OCI-LY3 (cell line): ENCODE data around the gene B3GALNT2.

Experiments used
- H2AFZ ChIP-seq: fragments of 200-600, 300-600 bp; shearing (Covaris generic); 2 replicates; pipeline ENCODE4 v1.6.0; 2014; ENCODE audit warnings: antibody characterized with exemption, low read depth, low read length
- H3K27ac ChIP-seq: fragments of 200-600, 300-600 bp; sonication (generic); 2 replicates; pipeline ENCODE4 v1.5.1; 2014; ENCODE audit warnings: mild to moderate bottlenecking, low read length, moderate library complexity, mixed read lengths
- H3K27me3 ChIP-seq: fragments of 200-600, 300-600 bp; sonication (generic); 2 replicates; pipeline ENCODE4 v1.6.1; 2014; ENCODE audit warnings: low read depth, low read length, mixed read lengths
- H3K36me3 ChIP-seq: fragments of 200-600, 300-600 bp; sonication (generic); replicated peaks from 2 replicates; pipeline ENCODE3; 2014; ENCODE audit warnings: low read depth, low read length, mixed read lengths
- H3K4me1 ChIP-seq: fragments of 300-600, 200-600 bp; sonication (generic); 2 replicates; pipeline ENCODE4 v1.6.1; 2014; ENCODE audit warnings: low read length, mixed read lengths
- H3K4me2 ChIP-seq: fragments of 200-600, 300-600 bp; sonication (generic); 2 replicates; pipeline ENCODE4 v1.6.1; 2014; ENCODE audit warnings: low read length, mixed read lengths
- H3K4me3 ChIP-seq: fragments of 300-600, 200-600 bp; sonication (generic); 2 replicates; pipeline ENCODE4 v1.5.1; 2014; ENCODE audit warnings: antibody characterized with exemption, mild to moderate bottlenecking, low read length, moderate library complexity
- H3K79me2 ChIP-seq: fragments of 300-600, 200-600 bp; shearing (Covaris generic); 2 replicates; pipeline ENCODE4 v1.6.1; 2014; ENCODE audit warnings: mild to moderate bottlenecking, low read length, mixed read lengths
- H3K9ac ChIP-seq: fragments of 300-600, 200-600 bp; shearing (Covaris generic); 2 replicates; pipeline ENCODE4 v1.6.0; 2014; ENCODE audit warnings: mild to moderate bottlenecking, low read length, moderate library complexity
- H3K9me3 ChIP-seq: fragments of 200-600, 300-600 bp; shearing (Covaris generic); 2 replicates; pipeline ENCODE4 v1.6.1; 2014; ENCODE audit warnings: low read length, mixed read lengths; ENCODE audit not compliant: insufficient read depth
- H4K20me1 ChIP-seq: fragments of 200-600, 300-600 bp; sonication (generic); 2 replicates; pipeline ENCODE4 v1.6.1; 2016; ENCODE audit warnings: low read length, mixed read lengths; ENCODE audit not compliant: insufficient read depth
- EZH2phosphoT487 ChIP-seq: fragments of 200-600 bp; shearing (Covaris generic); IDR thresholded peaks from 2 replicates; pipeline ENCODE4 v1.6.1; 2018; ENCODE audit warnings: antibody characterized with exemption, mixed run types, low read depth
- TF ChIP-seq, protein P1 (sequence below): fragments of 200-600, 300-600 bp; sonication (generic); IDR thresholded peaks from 2 replicates; pipeline ENCODE4 v1.5.1; 2014; ENCODE audit warnings: antibody characterized with exemption, low read length, low read depth

The B3GALNT2 gene

DNA sequence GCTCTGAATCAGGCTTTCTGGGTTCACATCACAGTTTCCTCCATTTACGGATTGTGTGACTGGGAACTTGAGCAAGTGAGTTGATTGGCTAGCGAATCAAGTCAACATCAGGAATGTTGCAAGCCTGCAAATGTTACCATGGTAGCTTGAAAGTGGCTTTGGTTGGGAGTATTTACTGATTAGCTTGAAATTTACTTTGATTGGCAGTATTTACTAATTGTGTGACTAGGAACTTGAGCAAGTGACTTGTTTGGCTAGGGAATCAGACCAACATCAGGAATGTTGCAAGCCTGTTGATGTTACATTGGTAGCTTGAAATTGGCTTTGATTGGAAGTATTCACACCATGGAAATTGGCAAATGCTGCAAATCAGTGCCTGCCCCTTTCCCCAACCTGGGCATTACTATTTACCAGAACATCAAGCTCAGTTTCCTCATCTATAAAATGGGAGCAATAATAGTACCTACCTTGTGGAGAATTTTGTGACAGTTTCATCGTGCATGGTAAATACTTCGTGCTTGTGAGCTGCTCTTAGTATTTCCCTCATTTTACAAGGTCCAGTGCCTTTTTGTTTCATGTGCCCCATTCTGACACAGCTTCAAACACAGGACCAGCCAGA lies 23.1 kb upstream of the B3GALNT2 start:
- no peaks in the 10 kb centered on the region for H3K36me3 ChIP-seq
- H3K79me2 ChIP-seq, result no peaks in the 10 kb centered on the region
- H3K9me3 ChIP-seq, result no peaks in the 10 kb centered on the region
- H3K4me2 ChIP-seq, result no peak overlapping the region
- no peak overlapping the region for H3K9ac ChIP-seq
- no peak overlapping the region for H2AFZ ChIP-seq
- TF ChIP-seq EZH2phosphoT487, result no peak
- TF ChIP-seq, protein P1, sequence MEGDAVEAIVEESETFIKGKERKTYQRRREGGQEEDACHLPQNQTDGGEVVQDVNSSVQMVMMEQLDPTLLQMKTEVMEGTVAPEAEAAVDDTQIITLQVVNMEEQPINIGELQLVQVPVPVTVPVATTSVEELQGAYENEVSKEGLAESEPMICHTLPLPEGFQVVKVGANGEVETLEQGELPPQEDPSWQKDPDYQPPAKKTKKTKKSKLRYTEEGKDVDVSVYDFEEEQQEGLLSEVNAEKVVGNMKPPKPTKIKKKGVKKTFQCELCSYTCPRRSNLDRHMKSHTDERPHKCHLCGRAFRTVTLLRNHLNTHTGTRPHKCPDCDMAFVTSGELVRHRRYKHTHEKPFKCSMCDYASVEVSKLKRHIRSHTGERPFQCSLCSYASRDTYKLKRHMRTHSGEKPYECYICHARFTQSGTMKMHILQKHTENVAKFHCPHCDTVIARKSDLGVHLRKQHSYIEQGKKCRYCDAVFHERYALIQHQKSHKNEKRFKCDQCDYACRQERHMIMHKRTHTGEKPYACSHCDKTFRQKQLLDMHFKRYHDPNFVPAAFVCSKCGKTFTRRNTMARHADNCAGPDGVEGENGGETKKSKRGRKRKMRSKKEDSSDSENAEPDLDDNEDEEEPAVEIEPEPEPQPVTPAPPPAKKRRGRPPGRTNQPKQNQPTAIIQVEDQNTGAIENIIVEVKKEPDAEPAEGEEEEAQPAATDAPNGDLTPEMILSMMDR, result no peak
- no peak overlapping the region for H3K4me3 ChIP-seq
- no peak overlapping the region for H3K27ac ChIP-seq
- no peaks in the 10 kb centered on the region for H3K27me3 ChIP-seq
- no peaks in the 10 kb centered on the region for H4K20me1 ChIP-seq
- no peaks in the 10 kb centered on the region for H3K4me1 ChIP-seq

GRCh38 chr1:235525314-235525713 lies 21.1 kb upstream of the B3GALNT2 start:
- no peaks in the 10 kb centered on the region for H3K27me3 ChIP-seq
- no peaks in the 10 kb centered on the region for H3K36me3 ChIP-seq
- no peaks in the 10 kb centered on the region for H3K9me3 ChIP-seq
- no peak for TF ChIP-seq EZH2phosphoT487
- TF ChIP-seq, protein P1, result no peak
- no peak overlapping the region for H3K27ac ChIP-seq
- H3K4me1 ChIP-seq, result no peaks in the 10 kb centered on the region
- no peak overlapping the region for H3K4me2 ChIP-seq
- no peak overlapping the region for H3K4me3 ChIP-seq
- no peak overlapping the region for H3K9ac ChIP-seq
- H4K20me1 ChIP-seq, result no peaks in the 10 kb centered on the region
- no peak overlapping the region for H2AFZ ChIP-seq
- H3K79me2 ChIP-seq, result no peaks in the 10 kb centered on the region

- Histone ChIP-seq H3K9ac (no peak overlapping the region), H3K27ac (no peak overlapping the region), H3K4me3 (no peak overlapping the region), H3K9me3 (no peaks in the 10 kb centered on the region), H3K36me3 (no peaks in the 10 kb centered on the region), H4K20me1 (no peaks in the 10 kb centered on the region), H2AFZ (no peak overlapping the region; the same call in 1 of the 2 replicates), H3K79me2 (no peaks in the 10 kb centered on the region), H3K4me1 (peaks cover 14% of the 10 kb centered on the region), H3K4me2 (no peak overlapping the region), H3K27me3 (no peaks in the 10 kb centered on the region)
- TF ChIP-seq, protein P1, result no peak
These were observed 12.7 kb upstream of the B3GALNT2 start for GRCh38 chr1:235516862-235517446.

- H4K20me1 ChIP-seq, result no peaks in the 10 kb centered on the region
- no peak overlapping the region for H3K27ac ChIP-seq
- H3K9me3 ChIP-seq, result no peaks in the 10 kb centered on the region
- peaks cover 14% of the 10 kb centered on the region for H3K4me1 ChIP-seq
- no peak overlapping the region for H3K4me2 ChIP-seq
- H3K79me2 ChIP-seq, result no peaks in the 10 kb centered on the region
- TF ChIP-seq, protein P1, result no peak
- no peak for TF ChIP-seq EZH2phosphoT487
- no peak overlapping the region for H2AFZ ChIP-seq
- H3K36me3 ChIP-seq, result no peaks in the 10 kb centered on the region
- no peak overlapping the region for H3K9ac ChIP-seq
- no peak overlapping the region for H3K4me3 ChIP-seq
- no peaks in the 10 kb centered on the region for H3K27me3 ChIP-seq
These were observed 11.7 kb upstream of the B3GALNT2 start for GRCh38 chr1:235515844-235516512.
